K562 (cell line): Measurements from ENCODE around the gene HPGDS. TPM values are rescaled to one million over a fixed set of nuclear protein-coding genes. Genes with fewer than 3 reads are reported as not detected.

ENCODE experiments used
- BRD9 ChIP-seq: fragments of 450-650 bp; IDR thresholded peaks from 2 replicates; pipeline ENCODE4 v1.6.1; 2018; ENCODE audit warnings: low read depth; ENCODE audit not compliant: partially characterized antibody
- CREM ChIP-seq: IDR thresholded peaks from 2 replicates; pipeline ENCODE4 v1.6.1; 2014; ENCODE audit warnings: antibody characterized with exemption, low read depth
- DACH1 ChIP-seq: fragments of 450-650 bp; IDR thresholded peaks from 2 replicates; pipeline ENCODE4 v1.6.1; 2018; ENCODE audit not compliant: partially characterized antibody
- EP300 ChIP-seq: IDR thresholded peaks from 2 replicates; pipeline ENCODE4 v1.6.1; 2012; ENCODE audit warnings: low read length, improper control_type of control experiment
- FOXA1 ChIP-seq: fragments of 450-650 bp; IDR thresholded peaks from 2 replicates; pipeline ENCODE4 v1.6.1; 2016; ENCODE audit warnings: mild to moderate bottlenecking, borderline replicate concordance
- FOXK2 ChIP-seq, 2 experiments: fragments of 450-650 bp; IDR thresholded peaks in 1 of 2; conservative IDR thresholded peaks in 1 of 2; 2 replicates each; pipeline ENCODE4 v1.6.1; 2016; ENCODE audit warnings: low read depth in 2 of 2, mild to moderate bottlenecking in 1 of 2
- GATA2 ChIP-seq: sonication (generic); formaldehyde crosslinking; IDR thresholded peaks from 2 replicates; pipeline ENCODE4 v1.4.0; 2020; ENCODE audit warnings: mild to moderate bottlenecking, missing genetic modification reagents
- HNRNPH1 ChIP-seq: fragments of 200-400 bp; formaldehyde crosslinking; optimal IDR thresholded peaks from 2 replicates; pipeline ENCODE3; 2017; ENCODE audit warnings: low read depth, mild to moderate bottlenecking, low read length, moderate library complexity
- HNRNPL ChIP-seq: fragments of 200-400 bp; formaldehyde crosslinking; IDR thresholded peaks from 2 replicates; pipeline ENCODE4 v1.6.1; 2017; ENCODE audit warnings: low read depth, mild to moderate bottlenecking, low read length
- MAFK ChIP-seq: IDR thresholded peaks from 2 replicates; pipeline ENCODE4 v1.6.1; 2011; ENCODE audit warnings: low read length, improper control_type of control experiment
- MCM3 ChIP-seq: fragments of 450-650 bp; IDR thresholded peaks from 2 replicates; pipeline ENCODE4 v1.6.1; 2016
- MYNN ChIP-seq, 2 experiments: sonication (generic); formaldehyde crosslinking in 1 of 2; IDR thresholded peaks; 2 replicates each; pipeline versions ENCODE4 v1.5.0 to v1.6.1; 2016 to 2020; ENCODE audit warnings: antibody characterized with exemption in 1 of 2, missing genetic modification reagents in 1 of 2
- NFE2 ChIP-seq: IDR thresholded peaks from 2 replicates; pipeline ENCODE4 v1.6.1; 2014; ENCODE audit warnings: antibody characterized with exemption, low read depth
- POLR2AphosphoS5 ChIP-seq: IDR thresholded peaks from 2 replicates; pipeline ENCODE4 v1.6.1; 2011; ENCODE audit warnings: mild to moderate bottlenecking, low read depth, low read length, moderate library complexity; ENCODE audit not compliant: control insufficient read depth, insufficient read depth
- RCOR1 ChIP-seq, 2 experiments: IDR thresholded peaks; 2 replicates each; pipeline ENCODE4 v1.6.1; 2012; ENCODE audit warnings: low read depth in 2 of 2, low read length in 2 of 2, borderline replicate concordance in 1 of 2, improper control_type of control experiment in 1 of 2
- RNF2 ChIP-seq: sonication (generic); IDR thresholded peaks from 2 replicates; pipeline ENCODE4 v1.6.1; 2016
- STAT5A ChIP-seq: IDR thresholded peaks from 2 replicates; pipeline ENCODE4 v1.6.1; 2012; ENCODE audit warnings: low read length, inconsistent platforms, borderline replicate concordance
- TCF3 ChIP-seq: sonication (generic); formaldehyde crosslinking; IDR thresholded peaks from 2 replicates; pipeline ENCODE4 v1.4.0; 2020; ENCODE audit warnings: mild to moderate bottlenecking, missing genetic modification reagents
- TEAD4 ChIP-seq, 2 experiments: sonication (generic) in 1 of 2; formaldehyde crosslinking in 1 of 2; IDR thresholded peaks; 2 replicates each; pipeline versions ENCODE4 v1.6.1 to v1.8.0; 2012 to 2022; ENCODE audit warnings: borderline replicate concordance in 1 of 2, inconsistent platforms in 1 of 2, low read length in 1 of 2, mild to moderate bottlenecking in 1 of 2, missing genetic modification reagents in 1 of 2
- ZNF165 ChIP-seq: fragments of 250-450 bp; sonication (Bioruptor Pico); IDR thresholded peaks from 2 replicates; pipeline ENCODE4 v1.4.0; 2020; ENCODE audit warnings: borderline replicate concordance
- ZNF436 ChIP-seq: fragments of 250-450, 450-650 bp; sonication (Bioruptor Pico); formaldehyde crosslinking; IDR thresholded peaks from 2 replicates; pipeline ENCODE4 v1.7.0; 2020; ENCODE audit warnings: mild to moderate bottlenecking
- ZNF551 ChIP-seq: fragments of 250-450 bp; sonication (Bioruptor Pico); IDR thresholded peaks from 2 replicates; pipeline ENCODE4 v1.5.0; 2021; ENCODE audit warnings: mild to moderate bottlenecking, moderate library complexity
- polyA plus RNA-seq, 8 experiments: library from polyadenylated mRNA; depleted of rRNA in 4 of 8; stranded (reverse) in 5 of 8; unstranded in 3 of 8; fragments of >200 nt; fragmentation: Nextera tagmentation in 2 of 8; fragmentation: Illumina TruSeq in 1 of 8; extraction: Ambion mirVana in 2 of 8; extraction: Trizol in 1 of 8; gene quantifications; 2 replicates each; pipeline versions ENCODE4 v1.2.1 to v1.2.3, GENCODE V29; 2011 to 2014; ENCODE audit warnings: inconsistent platforms in 1 of 8, missing spikeins in 1 of 8
- total RNA-seq, 7 experiments: library from RNA; depleted of rRNA in 6 of 7; stranded (reverse); fragments of >200 nt in 6 of 7; fragmentation: Illumina TruSeq in 2 of 7; extraction: Trizol in 2 of 7; gene quantifications; 2 replicates each; pipeline versions ENCODE4 v1.2.1 to v1.2.3, GENCODE V29; 2011 to 2021; ENCODE audit warnings: low replicate concordance in 1 of 7
- TF ChIP-seq, protein P1 (sequence below): fragments of 450-650 bp; IDR thresholded peaks from 2 replicates; pipeline ENCODE4 v1.6.1; 2017; ENCODE audit warnings: antibody characterized with exemption
- TF ChIP-seq, protein P2 (sequence below): fragments of 250-450 bp; sonication (Bioruptor Pico); IDR thresholded peaks from 2 replicates; pipeline ENCODE4 v1.5.0; 2020; ENCODE audit warnings: mild to moderate bottlenecking
- TF ChIP-seq, protein P3 (sequence below): fragments of 450-650 bp; formaldehyde crosslinking; IDR thresholded peaks from 2 replicates; pipeline ENCODE4 v1.4.0; 2020; ENCODE audit warnings: mild to moderate bottlenecking, moderate library complexity

The HPGDS gene
- total and polyA plus RNA-seq, 9 of the 15 experiments (the other 6 are each of a cell fraction or from before 2014, with no cell fraction given): 0.07 to 0.36 (median 0.14) TPM; not detected in 4

DNA sequence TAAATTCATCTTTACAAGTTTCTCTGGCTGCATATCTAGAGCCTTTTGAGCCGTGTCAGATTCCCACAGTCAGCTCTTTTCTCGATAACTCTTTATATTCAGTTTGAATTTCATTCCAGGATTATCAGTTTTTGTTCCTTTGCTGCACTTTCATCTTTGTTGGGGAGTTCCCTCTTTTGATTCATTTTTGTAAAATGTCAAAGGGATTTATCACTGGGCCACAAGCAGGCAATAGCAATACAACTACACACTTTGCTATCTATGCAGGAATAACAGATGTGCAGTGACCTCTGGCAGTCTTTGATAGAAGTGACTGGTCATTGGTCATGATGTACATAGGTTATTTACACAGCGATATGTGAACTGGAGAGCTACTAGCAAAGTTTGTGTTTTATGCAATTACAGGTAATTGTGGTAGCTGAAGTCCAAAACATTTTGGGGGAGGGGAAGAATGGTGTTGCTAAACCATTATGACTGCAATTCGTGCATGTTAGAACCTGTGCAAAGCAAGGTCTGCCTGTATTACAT is 43.8 kb downstream of the HPGDS start (continued):
- TF ChIP-seq FOXK2 (conservative IDR thresholded peaks at IDR 0.05 in 1 of 2, IDR thresholded peaks at IDR 0.05 in 1 of 2; ENCODE audit: low read depth in 2 of 2) (peak; percentile 41 to 53; a peak in 1 of 4 replicates), MCM3 (no peak), HNRNPL (no peak), CREM (peak; percentile 17; the same call in 1 of the 2 replicates), DACH1 (no peak), TCF3 (peak; percentile 92), TEAD4 (IDR thresholded peaks at IDR 0.05; ENCODE audit: low read length) (peak; percentile 92), TEAD4 (CRISPR knock-in tag; IDR thresholded peaks at IDR 0.05; ENCODE audit: borderline replicate concordance) (no peak), MAFK (peak; percentile 9; the same call in 1 of the 2 replicates), FOXA1 (peak; percentile 50; the same call in 1 of the 2 replicates), POLR2AphosphoS5 (peak; percentile 81), BRD9 (no peak), RNF2 (no peak), ZNF436 (CRISPR knock-in tag) (no peak), HNRNPH1 (no peak), STAT5A (peak; percentile 76; the same call in 1 of the 2 replicates), ZNF165 (CRISPR knock-in tag) (no peak), NFE2 (peak; percentile 47; the same call in 1 of the 2 replicates), RCOR1 (IDR thresholded peaks at IDR 0.05; ENCODE audit: borderline replicate concordance in 1 of 2, low read depth in 2 of 2, low read length in 2 of 2) (peak in 1 of 2 experiments; percentile 80; a peak in 3 of 4 replicates), EP300 (peak; percentile 56; the same call in 1 of the 2 replicates), MYNN (IDR thresholded peaks at IDR 0.05) (no peak), MYNN (CRISPR knock-in tag; IDR thresholded peaks at IDR 0.05) (no peak), ZNF551 (no peak), GATA2 (CRISPR knock-in tag) (peak; percentile 60)
- TF ChIP-seq, protein P1, sequence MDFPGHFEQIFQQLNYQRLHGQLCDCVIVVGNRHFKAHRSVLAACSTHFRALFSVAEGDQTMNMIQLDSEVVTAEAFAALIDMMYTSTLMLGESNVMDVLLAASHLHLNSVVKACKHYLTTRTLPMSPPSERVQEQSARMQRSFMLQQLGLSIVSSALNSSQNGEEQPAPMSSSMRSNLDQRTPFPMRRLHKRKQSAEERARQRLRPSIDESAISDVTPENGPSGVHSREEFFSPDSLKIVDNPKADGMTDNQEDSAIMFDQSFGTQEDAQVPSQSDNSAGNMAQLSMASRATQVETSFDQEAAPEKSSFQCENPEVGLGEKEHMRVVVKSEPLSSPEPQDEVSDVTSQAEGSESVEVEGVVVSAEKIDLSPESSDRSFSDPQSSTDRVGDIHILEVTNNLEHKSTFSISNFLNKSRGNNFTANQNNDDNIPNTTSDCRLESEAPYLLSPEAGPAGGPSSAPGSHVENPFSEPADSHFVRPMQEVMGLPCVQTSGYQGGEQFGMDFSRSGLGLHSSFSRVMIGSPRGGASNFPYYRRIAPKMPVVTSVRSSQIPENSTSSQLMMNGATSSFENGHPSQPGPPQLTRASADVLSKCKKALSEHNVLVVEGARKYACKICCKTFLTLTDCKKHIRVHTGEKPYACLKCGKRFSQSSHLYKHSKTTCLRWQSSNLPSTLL: no peak
- TF ChIP-seq, protein P2, sequence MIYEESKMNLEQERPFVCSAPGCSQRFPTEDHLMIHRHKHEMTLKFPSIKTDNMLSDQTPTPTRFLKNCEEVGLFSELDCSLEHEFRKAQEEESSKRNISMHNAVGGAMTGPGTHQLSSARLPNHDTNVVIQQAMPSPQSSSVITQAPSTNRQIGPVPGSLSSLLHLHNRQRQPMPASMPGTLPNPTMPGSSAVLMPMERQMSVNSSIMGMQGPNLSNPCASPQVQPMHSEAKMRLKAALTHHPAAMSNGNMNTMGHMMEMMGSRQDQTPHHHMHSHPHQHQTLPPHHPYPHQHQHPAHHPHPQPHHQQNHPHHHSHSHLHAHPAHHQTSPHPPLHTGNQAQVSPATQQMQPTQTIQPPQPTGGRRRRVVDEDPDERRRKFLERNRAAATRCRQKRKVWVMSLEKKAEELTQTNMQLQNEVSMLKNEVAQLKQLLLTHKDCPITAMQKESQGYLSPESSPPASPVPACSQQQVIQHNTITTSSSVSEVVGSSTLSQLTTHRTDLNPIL (CRISPR knock-in tag): no peak
- TF ChIP-seq, protein P3, sequence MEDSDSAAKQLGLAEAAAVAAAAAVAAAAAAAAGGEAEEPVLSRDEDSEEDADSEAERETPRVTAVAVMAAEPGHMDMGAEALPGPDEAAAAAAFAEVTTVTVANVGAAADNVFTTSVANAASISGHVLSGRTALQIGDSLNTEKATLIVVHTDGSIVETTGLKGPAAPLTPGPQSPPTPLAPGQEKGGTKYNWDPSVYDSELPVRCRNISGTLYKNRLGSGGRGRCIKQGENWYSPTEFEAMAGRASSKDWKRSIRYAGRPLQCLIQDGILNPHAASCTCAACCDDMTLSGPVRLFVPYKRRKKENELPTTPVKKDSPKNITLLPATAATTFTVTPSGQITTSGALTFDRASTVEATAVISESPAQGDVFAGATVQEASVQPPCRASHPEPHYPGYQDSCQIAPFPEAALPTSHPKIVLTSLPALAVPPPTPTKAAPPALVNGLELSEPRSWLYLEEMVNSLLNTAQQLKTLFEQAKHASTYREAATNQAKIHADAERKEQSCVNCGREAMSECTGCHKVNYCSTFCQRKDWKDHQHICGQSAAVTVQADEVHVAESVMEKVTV (CRISPR knock-in tag): no peak
